Activated B cell treated with CpG ODN at 0.5 μM for 24 hours (primary cell): ENCODE data around the gene NAA11. TPM values are rescaled to one million over a fixed set of nuclear protein-coding genes. Genes with fewer than 3 reads are reported as not detected.

ENCODE experiments used
- ATAC-seq: fragments of 200-7000 bp; cut with Tn5 transposase; one replicate; pipeline ENCODE4 v1.10.0; 2021; ENCODE audit warnings: low read depth, mild to moderate bottlenecking, moderate library complexity
- CTCF ChIA-PET: fragments of 350-600 bp; sonication (Branson Sonifier 250); formaldehyde crosslinking; loops from one replicate; lab custom pipeline; 2021; ENCODE audit warnings: antibody characterized with exemption; lab: Charles Lee
- POLR2A ChIA-PET: fragments of 350-600 bp; sonication (Branson Sonifier 250); formaldehyde crosslinking; loops from one replicate; lab custom pipeline; 2021; ENCODE audit warnings: antibody characterized with exemption; lab: Charles Lee
- DNase-seq: peaks from one replicate; pipeline ENCODE4 v3.0.0; 2022
- H3K27ac Mint-ChIP-seq: one replicate; pipeline ENCODE4 v1.8.0; 2020; ENCODE audit warnings: mixed read lengths
- H3K27me3 Mint-ChIP-seq: one replicate; pipeline ENCODE4 v1.8.0; 2021; ENCODE audit warnings: mixed read lengths
- H3K36me3 Mint-ChIP-seq: one replicate; pipeline ENCODE4 v1.8.0; 2021; ENCODE audit warnings: low read depth, mixed read lengths
- H3K4me1 Mint-ChIP-seq: one replicate; pipeline ENCODE4 v1.8.0; 2021; ENCODE audit warnings: mixed read lengths
- H3K4me3 Mint-ChIP-seq: one replicate; pipeline ENCODE4 v1.8.0; 2020; ENCODE audit warnings: mild to moderate bottlenecking, mixed read lengths
- H3K9me3 Mint-ChIP-seq: one replicate; pipeline ENCODE4 v1.8.0; 2020; ENCODE audit warnings: mixed read lengths
- CTCF ChIP-seq: fragments of 200-600 bp; IDR thresholded peaks from one replicate; pipeline ENCODE4 v1.8.0; 2022; ENCODE audit warnings: antibody characterized with exemption, mild to moderate bottlenecking
- intact Hi-C: fragments of 100-400 bp; cut with micrococcal nuclease; formaldehyde crosslinking; loops from one replicate; pipeline ENCODE4 v1.15.1; 2024
- total RNA-seq: library from RNA; stranded (reverse); gene quantifications from 2 replicates; pipeline ENCODE4 v1.2.3, GENCODE V29; 2022

NAA11 gene
- total RNA-seq = not detected in 2 replicates

DNA sequence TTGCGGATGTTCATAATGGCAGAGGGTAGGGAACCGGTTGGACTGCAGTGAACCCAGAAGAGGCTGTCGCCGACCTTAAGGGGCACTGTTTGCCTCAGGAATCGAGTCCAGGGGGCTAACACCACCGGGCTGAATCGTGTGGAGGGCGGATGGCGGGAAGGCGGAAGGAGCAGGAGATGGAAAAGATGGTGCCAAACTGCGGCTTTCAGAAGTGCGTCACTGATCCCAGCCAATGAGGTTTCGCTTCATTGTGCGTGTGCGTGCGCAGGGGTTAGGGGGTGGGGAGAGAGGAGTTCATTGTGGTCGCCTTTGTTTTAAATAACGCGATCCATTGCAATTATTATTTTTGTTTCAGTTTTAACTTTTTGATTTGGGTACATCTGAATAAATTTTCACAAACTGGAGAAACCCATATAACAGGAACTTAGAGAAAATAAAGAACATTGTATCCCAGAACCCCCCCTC is at the start of gene NAA11:
NAA11 (minus strand) TSS at position 198 of the 465 bp plus-strand sequence; CDS start at position 14, 184 bp downstream.
- ATAC-seq (no peak), DNase-seq (no peak)
- Mint-ChIP-seq H3K9me3 (no peaks in the 10 kb centered on the region), H3K27ac (no peak within 1 kb of the TSS), H3K4me3 (no peak within 1 kb of the TSS), H3K36me3 (no peaks in the 10 kb centered on the region), H3K27me3 (no peaks in the 10 kb centered on the region), H3K4me1 (no peaks in the 10 kb centered on the region)
- ChIA-PET CTCF (no interaction called here), POLR2A (no interaction called here)
- no peak for TF ChIP-seq CTCF
- intact Hi-C loops = no loop called here

DNA sequence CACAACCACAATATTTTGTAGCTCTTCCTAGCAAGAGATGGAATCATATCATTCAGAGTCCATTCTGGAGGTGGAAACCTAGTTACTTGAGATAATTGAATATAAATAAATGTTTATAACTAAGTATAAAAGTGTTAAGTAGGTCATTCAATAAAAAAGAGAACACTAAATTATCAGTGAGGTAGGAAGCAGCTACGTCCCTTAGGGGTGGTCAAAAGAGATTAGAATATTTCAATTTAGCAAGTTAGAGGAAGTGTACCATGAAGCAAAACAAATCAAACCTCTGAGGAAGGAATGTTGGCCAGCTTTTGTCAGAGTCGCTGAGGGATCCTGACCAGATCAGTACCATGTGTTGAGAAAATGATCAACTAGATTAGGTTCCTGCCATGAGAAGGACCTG is 44.2 kb upstream of the NAA11 start:
- Mint-ChIP-seq H3K27me3 (no peaks in the 10 kb centered on the region), H3K9me3 (no peaks in the 10 kb centered on the region), H3K36me3 (no peaks in the 10 kb centered on the region), H3K4me3 (no peak overlapping the region), H3K4me1 (no peaks in the 10 kb centered on the region), H3K27ac (no peak overlapping the region)
- CTCF ChIA-PET = no interaction called here
- no peak for DNase-seq
- POLR2A ChIA-PET = no interaction called here
- no peak for TF ChIP-seq CTCF
- no peak for ATAC-seq
- intact Hi-C loops = no loop called here

- no peak overlapping the region for H3K4me3 Mint-ChIP-seq
- H3K36me3 Mint-ChIP-seq = no peaks in the 10 kb centered on the region
- no peak overlapping the region for H3K27ac Mint-ChIP-seq
- H3K27me3 Mint-ChIP-seq = no peaks in the 10 kb centered on the region
- no peaks in the 10 kb centered on the region for H3K4me1 Mint-ChIP-seq
- intact Hi-C loops = no loop called here
- ChIA-PET CTCF (no interaction called here), POLR2A (no interaction called here)
- ATAC-seq = no peak
- TF ChIP-seq CTCF = no peak
- no peaks in the 10 kb centered on the region for H3K9me3 Mint-ChIP-seq
- DNase-seq = no peak
Measured at GRCh38 chr4:79367096-79367495, 41.2 kb upstream of the NAA11 start.

DNA sequence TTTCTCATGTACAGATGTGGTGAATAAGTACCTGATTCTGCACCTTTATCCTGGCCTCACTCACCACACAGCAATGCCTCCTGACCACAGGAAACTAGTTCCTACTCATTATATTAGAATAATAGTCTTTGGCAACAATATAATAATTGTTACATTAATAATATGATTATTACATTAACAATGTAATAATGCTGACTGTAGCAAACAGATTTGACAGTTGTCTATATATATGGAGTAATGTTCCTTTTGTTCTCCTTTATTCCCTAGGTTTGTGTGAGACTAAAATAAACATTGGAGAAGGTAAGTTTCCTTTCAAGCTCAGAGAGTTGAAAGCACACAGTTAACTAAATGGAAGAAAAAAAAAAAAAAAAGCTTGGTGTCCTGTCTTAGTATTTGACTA is 40.6 kb upstream of the NAA11 start:
- no peak for TF ChIP-seq CTCF
- ATAC-seq (no peak), DNase-seq (no peak)
- Mint-ChIP-seq H3K36me3 (no peaks in the 10 kb centered on the region), H3K4me3 (no peak overlapping the region), H3K4me1 (no peaks in the 10 kb centered on the region), H3K9me3 (no peaks in the 10 kb centered on the region), H3K27me3 (no peaks in the 10 kb centered on the region), H3K27ac (no peak overlapping the region)
- CTCF ChIA-PET = no interaction called here
- intact Hi-C loops = no loop called here
- POLR2A ChIA-PET = no interaction called here

- CTCF ChIA-PET = no interaction called here
Measured at GRCh38 chr4:79364061-79364460, 38.2 kb upstream of the NAA11 start.

More at GRCh38 chr4:79364061-79364460, 38.2 kb upstream of the NAA11 start:
- DNase-seq (no peak), ATAC-seq (no peak)
- intact Hi-C loops = no loop called here
- H3K9me3 Mint-ChIP-seq = no peaks in the 10 kb centered on the region
- no peak overlapping the region for H3K27ac Mint-ChIP-seq
- H3K27me3 Mint-ChIP-seq = no peaks in the 10 kb centered on the region
- no peak overlapping the region for H3K4me3 Mint-ChIP-seq
- TF ChIP-seq CTCF = no peak
- no peaks in the 10 kb centered on the region for H3K4me1 Mint-ChIP-seq
- POLR2A ChIA-PET = no interaction called here
- H3K36me3 Mint-ChIP-seq = no peaks in the 10 kb centered on the region
